GM12891 (cell line): Measurements from ENCODE around the gene FAM89A.

ENCODE experiments used
- DNase-seq: peaks from one replicate; pipeline ENCODE4 v3.0.0; 2011; ENCODE audit warnings: low spot score; ENCODE audit not compliant: insufficient read length
- FAIRE-seq: peaks from 2 replicates; lab custom pipeline; 2011; peaks lifted over from hg19 to GRCh38; lab: Jason Lieb, UNC
- PAX5 ChIP-seq: IDR thresholded peaks from 2 replicates; pipeline ENCODE4 v1.6.1; 2011; ENCODE audit warnings: low read length, moderate library complexity, mild to moderate bottlenecking; ENCODE audit not compliant: insufficient read depth, severe bottlenecking
- POLR2A ChIP-seq: IDR thresholded peaks from 2 replicates; pipeline ENCODE4 v1.6.1; 2011; ENCODE audit warnings: low read depth, low read length, control low read depth
- POLR2AphosphoS5 ChIP-seq: IDR thresholded peaks from 2 replicates; pipeline ENCODE4 v1.6.1; 2011; ENCODE audit warnings: low read depth, low read length, control low read depth
- POU2F2 ChIP-seq: IDR thresholded peaks from 2 replicates; pipeline ENCODE4 v1.6.1; 2011; ENCODE audit warnings: low read depth, mild to moderate bottlenecking, control low read depth, low read length, moderate library complexity
- SPI1 ChIP-seq: IDR thresholded peaks from 2 replicates; pipeline ENCODE4 v1.6.1; 2011; ENCODE audit warnings: low read depth, low read length, control low read depth
- TAF1 ChIP-seq: IDR thresholded peaks from 2 replicates; pipeline ENCODE4 v1.6.1; 2011; ENCODE audit warnings: low read depth, low read length, control low read depth

Gene FAM89A

DNA sequence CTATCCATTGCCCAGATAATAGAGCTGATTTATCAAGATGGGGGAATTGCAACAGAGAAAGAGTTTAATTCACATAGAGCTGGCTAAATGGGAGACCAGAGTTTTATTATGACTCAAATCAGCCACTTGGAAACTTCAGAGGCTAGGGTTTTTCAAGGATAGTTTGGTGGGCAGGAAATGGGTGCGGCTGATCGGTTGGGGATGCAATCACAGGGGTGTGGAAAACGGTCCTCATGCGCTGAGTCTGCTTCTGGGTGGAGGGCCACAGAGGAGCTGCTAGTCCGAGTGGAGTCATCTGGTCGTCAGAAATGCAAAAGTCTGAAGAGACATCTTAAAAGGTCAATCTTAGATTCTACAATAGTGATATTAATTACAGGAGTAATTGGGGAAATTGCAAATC lies 32.0 kb upstream of the FAM89A start:
- no peak for FAIRE-seq
- no peak for DNase-seq
- TF ChIP-seq SPI1 (no peak), POLR2AphosphoS5 (no peak), PAX5 (no peak), POU2F2 (no peak), POLR2A (no peak), TAF1 (no peak)

DNA sequence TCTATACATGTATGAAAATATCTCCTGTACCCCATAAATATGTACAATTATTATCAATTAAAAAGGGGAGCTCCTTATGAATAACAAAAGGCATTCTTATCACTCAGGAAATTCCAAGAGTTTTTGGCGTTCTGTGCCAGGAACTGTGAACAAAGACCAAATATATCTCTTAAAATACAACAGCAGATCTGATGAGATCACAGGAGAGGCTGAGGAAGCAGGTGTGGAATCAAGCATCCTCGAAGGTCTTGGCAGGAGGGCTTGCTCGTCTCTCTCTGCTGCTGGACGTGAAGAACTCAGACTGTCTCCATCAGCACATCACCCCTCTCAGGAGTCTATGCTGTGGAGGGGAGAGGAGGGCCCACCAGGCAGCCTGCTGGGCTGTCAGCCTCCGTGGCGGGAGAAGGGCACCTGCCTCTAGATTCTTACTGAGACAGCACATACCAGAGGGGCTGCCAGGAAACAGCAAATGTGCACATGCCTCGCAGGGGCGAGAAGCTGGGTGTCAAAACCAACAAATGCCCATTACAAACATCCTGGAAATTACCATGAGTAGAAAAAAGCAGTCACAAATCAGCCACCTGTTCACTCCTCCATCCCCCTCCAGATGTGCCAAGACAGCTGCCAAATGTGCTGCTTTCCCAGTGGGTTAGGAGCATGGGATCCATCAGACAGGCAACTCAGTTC lies 30.8 kb upstream of the FAM89A start:
- FAIRE-seq (no peak), DNase-seq (no peak)
- no peak for TF ChIP-seq POLR2A
- TF ChIP-seq POLR2AphosphoS5: no peak
- TF ChIP-seq TAF1: no peak
- no peak for TF ChIP-seq PAX5
- TF ChIP-seq POU2F2: no peak
- TF ChIP-seq SPI1: no peak

DNA sequence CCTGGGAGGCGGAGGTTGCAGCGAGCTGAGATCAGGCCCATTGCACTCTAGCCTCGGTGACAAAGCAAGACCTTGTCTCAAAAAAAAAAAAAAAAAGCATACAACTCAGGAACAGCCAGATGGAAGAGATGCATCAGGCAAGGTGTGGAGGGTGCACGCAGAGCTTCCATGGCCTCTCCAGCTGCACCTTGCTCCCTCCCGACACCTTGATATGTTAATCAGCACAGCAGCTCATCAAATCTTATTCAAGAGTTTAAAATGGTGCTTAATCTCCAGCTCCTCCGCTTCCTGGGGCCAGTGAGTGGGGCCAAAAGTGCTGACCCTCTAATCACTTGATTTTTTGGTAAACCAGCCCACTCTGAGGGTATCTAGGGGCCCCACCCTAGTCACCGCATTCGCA lies 29.3 kb upstream of the FAM89A start:
- no peak for DNase-seq
- no peak for FAIRE-seq
- TF ChIP-seq POLR2AphosphoS5 (no peak), POLR2A (no peak), SPI1 (no peak), TAF1 (no peak), POU2F2 (no peak), PAX5 (no peak)

DNA sequence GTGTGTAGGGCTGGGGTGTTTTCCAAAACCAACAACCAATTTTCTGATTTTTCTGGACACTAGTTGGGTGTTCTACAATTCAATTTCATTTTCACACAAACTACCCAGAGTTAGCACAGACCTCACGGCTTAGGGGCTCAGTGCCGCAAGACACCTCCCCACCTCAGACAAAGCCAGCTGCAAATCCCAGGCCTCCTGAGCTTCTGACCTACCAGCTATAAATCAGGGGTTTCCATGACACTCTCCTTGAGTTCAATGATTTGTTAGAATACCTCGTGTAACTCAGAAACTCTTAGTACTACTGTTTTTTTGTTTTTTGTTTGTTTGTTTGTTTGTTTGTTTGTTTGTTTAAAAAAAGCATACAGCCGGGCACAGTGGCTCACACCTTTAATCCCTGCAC lies 28.7 kb upstream of the FAM89A start:
- TF ChIP-seq POLR2AphosphoS5: no peak
- no peak for TF ChIP-seq POLR2A
- no peak for TF ChIP-seq PAX5
- TF ChIP-seq POU2F2: no peak
- TF ChIP-seq TAF1: no peak
- TF ChIP-seq SPI1: no peak
- no peak for DNase-seq
- no peak for FAIRE-seq

GRCh38 chr1:231065510-231066241 lies 25.6 kb upstream of the FAM89A start:
- no peak for TF ChIP-seq SPI1
- no peak for TF ChIP-seq POU2F2
- TF ChIP-seq PAX5: no peak
- TF ChIP-seq TAF1: no peak
- TF ChIP-seq POLR2AphosphoS5: no peak
- no peak for TF ChIP-seq POLR2A
- DNase-seq (no peak), FAIRE-seq (no peak)

DNA sequence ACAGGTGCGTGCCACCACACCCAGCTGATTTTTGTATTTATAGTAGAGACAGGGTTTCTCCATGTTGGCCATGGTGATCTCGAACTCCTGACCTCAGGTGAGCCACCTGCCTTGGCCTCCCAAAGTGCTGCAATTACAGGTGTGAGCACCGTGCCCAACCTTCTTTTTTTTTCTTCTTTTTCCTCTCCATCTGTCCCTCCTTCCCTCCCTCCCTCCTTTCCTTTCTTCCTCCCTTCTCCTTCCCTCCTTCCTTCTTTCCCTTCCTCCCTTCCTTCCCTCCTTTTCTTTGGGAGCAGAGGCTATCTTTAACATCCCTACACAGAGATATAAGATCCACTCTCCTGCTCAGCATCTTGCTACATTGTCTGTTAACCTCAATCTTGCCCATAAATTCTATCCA lies 24.4 kb upstream of the FAM89A start:
- FAIRE-seq (no peak), DNase-seq (no peak)
- TF ChIP-seq POLR2A (no peak), SPI1 (no peak), POLR2AphosphoS5 (no peak), POU2F2 (no peak), TAF1 (no peak), PAX5 (no peak)

DNA sequence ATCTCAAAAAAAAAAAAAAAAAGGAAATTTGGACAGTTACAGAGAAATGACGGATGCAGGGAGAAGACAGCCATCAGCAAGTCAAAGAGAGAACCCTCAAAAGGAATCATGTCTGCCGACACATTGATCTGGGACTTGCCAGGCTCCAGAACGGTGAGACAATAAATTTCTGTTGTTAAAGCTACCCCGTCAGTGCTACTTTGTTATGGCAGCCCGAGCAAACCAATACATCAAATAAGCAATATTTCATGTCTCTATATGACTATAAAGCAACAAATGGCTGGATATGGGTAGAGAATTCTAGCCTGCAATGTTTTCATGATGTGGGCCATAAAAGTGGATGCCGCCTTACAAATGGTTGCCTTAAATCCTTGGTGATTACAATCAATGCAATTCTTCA lies 23.3 kb upstream of the FAM89A start:
- no peak for TF ChIP-seq POU2F2
- no peak for TF ChIP-seq POLR2A
- TF ChIP-seq TAF1: no peak
- no peak for TF ChIP-seq SPI1
- TF ChIP-seq POLR2AphosphoS5: no peak
- TF ChIP-seq PAX5: no peak
- DNase-seq: no peak
- FAIRE-seq: no peak

- TF ChIP-seq TAF1 (no peak), POLR2A (no peak), SPI1 (no peak), POLR2AphosphoS5 (no peak), POU2F2 (no peak), PAX5 (no peak)
- DNase-seq (no peak), FAIRE-seq (no peak)
Observed at GRCh38 chr1:231062500-231063270, 22.6 kb upstream of the FAM89A start.

DNA sequence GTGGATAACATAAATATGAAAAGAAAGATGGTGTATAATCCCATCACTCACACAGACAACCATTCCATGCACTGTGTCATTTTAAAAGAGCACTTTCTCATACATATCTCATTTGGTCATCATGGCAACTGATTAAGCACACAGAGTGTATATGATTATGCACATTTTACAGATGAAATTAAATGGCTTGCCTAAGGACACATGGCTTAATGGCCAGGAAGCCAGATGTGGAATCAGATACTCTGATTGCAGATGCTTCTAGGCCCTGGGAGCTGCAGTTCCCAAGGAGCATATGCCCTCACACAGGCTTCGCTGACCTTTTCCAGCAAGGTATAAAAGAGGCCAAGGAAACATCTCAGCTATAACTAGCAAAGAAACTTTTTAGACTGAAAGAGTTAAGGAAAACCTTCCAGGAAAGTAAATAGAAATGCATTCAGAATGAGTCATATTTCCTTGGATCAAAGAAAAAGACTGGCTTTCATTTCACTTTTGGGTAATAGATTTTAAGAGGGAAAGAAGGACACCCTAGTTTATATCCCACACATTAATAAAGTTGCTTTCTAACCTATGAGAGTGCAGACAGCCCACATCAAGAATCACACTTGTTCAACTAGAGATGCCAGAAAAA lies 19.6 kb upstream of the FAM89A start:
- FAIRE-seq: no peak
- TF ChIP-seq PAX5 (no peak), POU2F2 (no peak), TAF1 (no peak), POLR2A (no peak), SPI1 (no peak), POLR2AphosphoS5 (no peak)
- DNase-seq: no peak
